Right lobe of liver (tissue), 4 donors: ENCODE measurements around the gene ELANE.

Experiments
- POLR2A ChIP-seq: fragments of 450-650 bp; IDR thresholded peaks from one replicate; pipeline ENCODE4 v1.6.1; 2017; ENCODE audit warnings: antibody characterized with exemption, mild to moderate bottlenecking
- TF ChIP-seq, protein P1 (sequence below), 4 donors: fragments of 200-600 bp in 3 of 4; fragments of 450-650 bp in 1 of 4; IDR thresholded peaks; one replicate each; pipeline versions ENCODE4 v1.5.1 to v1.8.0; 2016 to 2022; ENCODE audit warnings: antibody characterized with exemption in 4 of 4, mild to moderate bottlenecking in 2 of 4
- donor health status: DM: no; HTN: no; CAD: no.
- donor health status: DM: no; HTN: no; CAD: no.
- donor health status: DM: no; HTN: yes; CAD: no.

GRCh38 chr19:898663-899062 is 46.6 kb downstream of the ELANE start:
- TF ChIP-seq, protein P1, sequence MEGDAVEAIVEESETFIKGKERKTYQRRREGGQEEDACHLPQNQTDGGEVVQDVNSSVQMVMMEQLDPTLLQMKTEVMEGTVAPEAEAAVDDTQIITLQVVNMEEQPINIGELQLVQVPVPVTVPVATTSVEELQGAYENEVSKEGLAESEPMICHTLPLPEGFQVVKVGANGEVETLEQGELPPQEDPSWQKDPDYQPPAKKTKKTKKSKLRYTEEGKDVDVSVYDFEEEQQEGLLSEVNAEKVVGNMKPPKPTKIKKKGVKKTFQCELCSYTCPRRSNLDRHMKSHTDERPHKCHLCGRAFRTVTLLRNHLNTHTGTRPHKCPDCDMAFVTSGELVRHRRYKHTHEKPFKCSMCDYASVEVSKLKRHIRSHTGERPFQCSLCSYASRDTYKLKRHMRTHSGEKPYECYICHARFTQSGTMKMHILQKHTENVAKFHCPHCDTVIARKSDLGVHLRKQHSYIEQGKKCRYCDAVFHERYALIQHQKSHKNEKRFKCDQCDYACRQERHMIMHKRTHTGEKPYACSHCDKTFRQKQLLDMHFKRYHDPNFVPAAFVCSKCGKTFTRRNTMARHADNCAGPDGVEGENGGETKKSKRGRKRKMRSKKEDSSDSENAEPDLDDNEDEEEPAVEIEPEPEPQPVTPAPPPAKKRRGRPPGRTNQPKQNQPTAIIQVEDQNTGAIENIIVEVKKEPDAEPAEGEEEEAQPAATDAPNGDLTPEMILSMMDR (IDR thresholded peaks at IDR 0.05) = no peak
- TF ChIP-seq POLR2A = no peak
